Panc1 (cell line): ENCODE results near the gene GPRIN3. TPM values are rescaled to one million over a fixed set of nuclear protein-coding genes. Genes with fewer than 3 reads are reported as not detected.

Experiments used
- ATAC-seq: fragments of 200-7000 bp; cut with Tn5 transposase; 2 replicates; pipeline ENCODE4 v1.9.1; 2020; ENCODE audit warnings: mild to moderate bottlenecking, moderate library complexity
- BruUV-seq: library from RNA; stranded (reverse); fragments of 400-500 nt; replicated peaks from 2 replicates; lab custom pipeline; 2021; lab: Mats Ljungman, UMichigan
- CTCF ChIA-PET: fragments of 300-600 bp; sonication (Branson Sonifier 250); formaldehyde crosslinking; loops from one replicate; lab custom pipeline; 2022; ENCODE audit warnings: antibody characterized with exemption; lab: Charles Lee
- POLR2A ChIA-PET: fragments of 300-600 bp; sonication (Branson Sonifier 250); formaldehyde crosslinking; loops from one replicate; lab custom pipeline; 2022; ENCODE audit warnings: antibody characterized with exemption; lab: Charles Lee
- DNase-seq: peaks from one replicate; pipeline ENCODE4 v3.0.0-alpha.2; 2010; ENCODE audit warnings: low read depth, low spot score
- H3K27ac ChIP-seq: 2 replicates; pipeline ENCODE4 v1.5.1; 2011; ENCODE audit warnings: mild to moderate bottlenecking, low read length, inconsistent platforms
- H3K27me3 ChIP-seq: fragments of 200-500 bp; sonication (Bioruptor generic); 2 replicates; pipeline ENCODE4 v1.6.0; 2014; ENCODE audit warnings: low read length, inconsistent platforms; ENCODE audit not compliant: control insufficient read depth, insufficient read depth
- H3K36me3 ChIP-seq: fragments of 200-500 bp; sonication (Bioruptor generic); 2 replicates; pipeline ENCODE4 v1.5.1; 2014; ENCODE audit warnings: inconsistent platforms, mild to moderate bottlenecking, low read length, moderate library complexity; ENCODE audit not compliant: control insufficient read depth, insufficient read depth
- H3K4me1 ChIP-seq: 2 replicates; pipeline ENCODE4 v1.5.1; 2011; ENCODE audit warnings: inconsistent platforms, mild to moderate bottlenecking, low read length, moderate library complexity; ENCODE audit not compliant: control insufficient read depth, insufficient read depth
- H3K4me3 ChIP-seq, 2 experiments: 2 replicates each; pipeline ENCODE4 v1.5.1; 2011 to 2012; ENCODE audit warnings: low read depth in 2 of 2, low read length in 2 of 2, mild to moderate bottlenecking in 2 of 2, inconsistent platforms in 1 of 2, moderate library complexity in 1 of 2
- H3K9me3 ChIP-seq: fragments of 200-500 bp; sonication (Bioruptor generic); 2 replicates; pipeline ENCODE4 v1.5.1; 2014; ENCODE audit warnings: low read depth, mild to moderate bottlenecking, inconsistent platforms, low read length, moderate library complexity; ENCODE audit not compliant: control insufficient read depth, insufficient read depth
- POLR2AphosphoS5 ChIP-seq: IDR thresholded peaks from 2 replicates; pipeline ENCODE4 v1.6.1; 2012; ENCODE audit warnings: mild to moderate bottlenecking, low read depth, low read length, moderate library complexity
- SIN3A ChIP-seq: IDR thresholded peaks from 2 replicates; pipeline ENCODE4 v1.6.1; 2012; ENCODE audit warnings: low read depth, mild to moderate bottlenecking, low read length, moderate library complexity, borderline replicate concordance; ENCODE audit not compliant: insufficient read depth
- TCF7L2 ChIP-seq: IDR thresholded peaks from 2 replicates; pipeline ENCODE4 v1.6.1; 2011; ENCODE audit warnings: mild to moderate bottlenecking, low read depth, low read length, inconsistent platforms
- in situ Hi-C: cut with HindIII; loops from 2 replicates; pipeline ENCODE4 v1.10.0; 2016; ENCODE audit warnings: low sequenced_read_pairs, low pct_unique_long_range_greater_than_20kb
- intact Hi-C: fragments of 100-400 bp; cut with micrococcal nuclease; formaldehyde crosslinking; loops from one replicate; pipeline ENCODE4 v1.10.0; 2022; ENCODE audit not compliant: unreplicated experiment
- total RNA-seq: library from RNA; stranded (reverse); gene quantifications from one replicate; pipeline ENCODE4 v1.2.1, GENCODE V29; 2021; ENCODE audit not compliant: unreplicated experiment
- TF ChIP-seq, protein P1 (sequence below): fragments of 450-650 bp; IDR thresholded peaks from 2 replicates; pipeline ENCODE4 v1.5.1; 2017; ENCODE audit warnings: mild to moderate bottlenecking
- TF ChIP-seq, protein P2 (sequence below), 2 experiments: IDR thresholded peaks; 2 replicates each; pipeline ENCODE4 v1.6.1; 2011 to 2012; ENCODE audit warnings: low read depth in 2 of 2, control low read depth in 1 of 2, low read length in 1 of 2, mild to moderate bottlenecking in 1 of 2, moderate library complexity in 1 of 2; ENCODE audit not compliant: insufficient read depth in 1 of 2

The GPRIN3 gene
- total RNA-seq, 1 experiment from 2014 or later = 0.03 TPM

DNA sequence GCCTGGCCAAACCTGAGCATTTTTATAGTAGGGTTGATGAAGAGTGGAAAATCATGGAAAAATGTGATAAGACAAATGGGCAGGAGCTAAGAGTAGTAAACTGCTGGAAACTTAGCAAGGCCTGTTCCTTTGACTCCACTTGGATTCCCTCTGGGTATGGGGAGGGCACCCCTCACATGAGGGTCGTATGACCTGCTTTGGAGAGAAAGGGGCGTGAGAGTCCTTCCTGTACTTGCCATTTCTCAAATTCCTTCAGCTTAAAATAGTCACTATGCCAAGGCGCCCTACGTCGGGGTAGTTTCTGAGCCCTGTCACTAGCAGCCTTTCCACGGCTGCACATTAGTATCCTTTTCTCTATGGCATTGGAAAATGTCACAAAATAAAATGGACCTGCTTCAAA is 49.1 kb downstream of the GPRIN3 start:
- CTCF ChIA-PET = no interaction called here
- no peak for DNase-seq
- intact Hi-C loops (no loop called here), in situ Hi-C loops (no loop called here)
- Histone ChIP-seq H3K9me3 (no peaks in the 10 kb centered on the region), H3K4me1 (no peaks in the 10 kb centered on the region), H3K4me3 (no peak overlapping the region), H3K27ac (no peak overlapping the region), H3K36me3 (no peaks in the 10 kb centered on the region), H3K27me3 (no peaks in the 10 kb centered on the region)
- no peak for ATAC-seq
- POLR2A ChIA-PET = interaction anchor here (0.5 kb wide), 1 partner anchor 93 kb away, joined by 3 read pairs; no protein-coding TSS in a partner anchor
- BruUV-seq = no TSS peak
- TF ChIP-seq TCF7L2 (no peak), SIN3A (no peak), POLR2AphosphoS5 (no peak)
- TF ChIP-seq, protein P1, sequence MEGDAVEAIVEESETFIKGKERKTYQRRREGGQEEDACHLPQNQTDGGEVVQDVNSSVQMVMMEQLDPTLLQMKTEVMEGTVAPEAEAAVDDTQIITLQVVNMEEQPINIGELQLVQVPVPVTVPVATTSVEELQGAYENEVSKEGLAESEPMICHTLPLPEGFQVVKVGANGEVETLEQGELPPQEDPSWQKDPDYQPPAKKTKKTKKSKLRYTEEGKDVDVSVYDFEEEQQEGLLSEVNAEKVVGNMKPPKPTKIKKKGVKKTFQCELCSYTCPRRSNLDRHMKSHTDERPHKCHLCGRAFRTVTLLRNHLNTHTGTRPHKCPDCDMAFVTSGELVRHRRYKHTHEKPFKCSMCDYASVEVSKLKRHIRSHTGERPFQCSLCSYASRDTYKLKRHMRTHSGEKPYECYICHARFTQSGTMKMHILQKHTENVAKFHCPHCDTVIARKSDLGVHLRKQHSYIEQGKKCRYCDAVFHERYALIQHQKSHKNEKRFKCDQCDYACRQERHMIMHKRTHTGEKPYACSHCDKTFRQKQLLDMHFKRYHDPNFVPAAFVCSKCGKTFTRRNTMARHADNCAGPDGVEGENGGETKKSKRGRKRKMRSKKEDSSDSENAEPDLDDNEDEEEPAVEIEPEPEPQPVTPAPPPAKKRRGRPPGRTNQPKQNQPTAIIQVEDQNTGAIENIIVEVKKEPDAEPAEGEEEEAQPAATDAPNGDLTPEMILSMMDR = no peak
- TF ChIP-seq, protein P2, sequence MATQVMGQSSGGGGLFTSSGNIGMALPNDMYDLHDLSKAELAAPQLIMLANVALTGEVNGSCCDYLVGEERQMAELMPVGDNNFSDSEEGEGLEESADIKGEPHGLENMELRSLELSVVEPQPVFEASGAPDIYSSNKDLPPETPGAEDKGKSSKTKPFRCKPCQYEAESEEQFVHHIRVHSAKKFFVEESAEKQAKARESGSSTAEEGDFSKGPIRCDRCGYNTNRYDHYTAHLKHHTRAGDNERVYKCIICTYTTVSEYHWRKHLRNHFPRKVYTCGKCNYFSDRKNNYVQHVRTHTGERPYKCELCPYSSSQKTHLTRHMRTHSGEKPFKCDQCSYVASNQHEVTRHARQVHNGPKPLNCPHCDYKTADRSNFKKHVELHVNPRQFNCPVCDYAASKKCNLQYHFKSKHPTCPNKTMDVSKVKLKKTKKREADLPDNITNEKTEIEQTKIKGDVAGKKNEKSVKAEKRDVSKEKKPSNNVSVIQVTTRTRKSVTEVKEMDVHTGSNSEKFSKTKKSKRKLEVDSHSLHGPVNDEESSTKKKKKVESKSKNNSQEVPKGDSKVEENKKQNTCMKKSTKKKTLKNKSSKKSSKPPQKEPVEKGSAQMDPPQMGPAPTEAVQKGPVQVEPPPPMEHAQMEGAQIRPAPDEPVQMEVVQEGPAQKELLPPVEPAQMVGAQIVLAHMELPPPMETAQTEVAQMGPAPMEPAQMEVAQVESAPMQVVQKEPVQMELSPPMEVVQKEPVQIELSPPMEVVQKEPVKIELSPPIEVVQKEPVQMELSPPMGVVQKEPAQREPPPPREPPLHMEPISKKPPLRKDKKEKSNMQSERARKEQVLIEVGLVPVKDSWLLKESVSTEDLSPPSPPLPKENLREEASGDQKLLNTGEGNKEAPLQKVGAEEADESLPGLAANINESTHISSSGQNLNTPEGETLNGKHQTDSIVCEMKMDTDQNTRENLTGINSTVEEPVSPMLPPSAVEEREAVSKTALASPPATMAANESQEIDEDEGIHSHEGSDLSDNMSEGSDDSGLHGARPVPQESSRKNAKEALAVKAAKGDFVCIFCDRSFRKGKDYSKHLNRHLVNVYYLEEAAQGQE (IDR thresholded peaks at IDR 0.05; ENCODE audit: insufficient read depth in 1 of 2, low read depth in 2 of 2, low read length in 1 of 2) = no peak

DNA sequence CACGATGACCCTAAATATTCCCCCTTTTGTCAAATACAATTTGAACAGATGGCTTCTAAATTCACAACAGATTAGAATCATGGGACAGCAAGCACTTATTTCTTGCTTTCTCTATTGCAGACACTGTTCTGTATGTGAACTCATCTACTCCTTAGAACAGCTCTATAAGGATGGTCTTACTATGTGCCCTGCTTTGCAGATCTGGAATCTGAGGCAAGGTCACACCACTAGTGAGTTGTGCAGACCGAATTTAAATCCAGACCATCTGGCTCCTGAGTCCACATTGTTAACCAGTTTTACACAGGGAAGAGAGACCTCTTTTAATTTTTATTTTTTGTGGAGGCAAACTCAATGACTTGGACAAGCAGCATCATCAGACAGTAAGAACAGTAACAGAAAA is 50.2 kb downstream of the GPRIN3 start:
- H3K27ac ChIP-seq = no peak overlapping the region
- CTCF ChIA-PET = no interaction called here
- intact Hi-C loops = no loop called here

More for the DNA sequence above, 50.2 kb downstream of the GPRIN3 start:
- H3K4me1 ChIP-seq = no peaks in the 10 kb centered on the region
- DNase-seq (no peak), ATAC-seq (no peak)
- H3K36me3 ChIP-seq = no peaks in the 10 kb centered on the region
- BruUV-seq = no TSS peak
- POLR2A ChIA-PET = no interaction called here
- H3K9me3 ChIP-seq = no peaks in the 10 kb centered on the region
- TF ChIP-seq, protein P1 = no peak
- TF ChIP-seq SIN3A = no peak
- no peak for TF ChIP-seq TCF7L2
- TF ChIP-seq, protein P2 (IDR thresholded peaks at IDR 0.05; ENCODE audit: insufficient read depth in 1 of 2, low read depth in 2 of 2, low read length in 1 of 2) = no peak
- no peak for TF ChIP-seq POLR2AphosphoS5
- no peak overlapping the region for H3K4me3 ChIP-seq
- H3K27me3 ChIP-seq = no peaks in the 10 kb centered on the region
- in situ Hi-C loops = no loop called here
